LNCAP (cell line): ENCODE measurements around the gene RPS6KB2.

Experiments used
- CTCF ChIP-seq: fragments of 450-650 bp; IDR thresholded peaks from 2 replicates; pipeline ENCODE4 v1.5.1; 2017; ENCODE audit warnings: mild to moderate bottlenecking

Gene RPS6KB2

GRCh38 chr11:67406969-67407687 is 21.2 kb upstream of the RPS6KB2 start:
- no peak for TF ChIP-seq CTCF

GRCh38 chr11:67407688-67408163 is 20.6 kb upstream of the RPS6KB2 start:
- no peak for TF ChIP-seq CTCF

GRCh38 chr11:67408437-67409200 is 19.7 kb upstream of the RPS6KB2 start:
- TF ChIP-seq CTCF, result no peak

- TF ChIP-seq CTCF, result no peak
Measured at GRCh38 chr11:67409261-67409666, 19.0 kb upstream of the RPS6KB2 start.

GRCh38 chr11:67409781-67410368 is 18.4 kb upstream of the RPS6KB2 start:
- TF ChIP-seq CTCF, result no peak

- no peak for TF ChIP-seq CTCF
Measured at GRCh38 chr11:67410369-67410831, 17.9 kb upstream of the RPS6KB2 start.

- no peak for TF ChIP-seq CTCF
Measured at GRCh38 chr11:67410984-67411784, 17.1 kb upstream of the RPS6KB2 start.
